GM19438 (cell line): Measurements from ENCODE around the gene DBF4B.

ENCODE experiments used
- ATAC-seq: cut with Tn5 transposase; IDR thresholded peaks from one replicate; pipeline ENCODE4 v1.9.1; 2021; ENCODE audit warnings: low read depth; ENCODE audit not compliant: unreplicated experiment

Gene DBF4B

DNA sequence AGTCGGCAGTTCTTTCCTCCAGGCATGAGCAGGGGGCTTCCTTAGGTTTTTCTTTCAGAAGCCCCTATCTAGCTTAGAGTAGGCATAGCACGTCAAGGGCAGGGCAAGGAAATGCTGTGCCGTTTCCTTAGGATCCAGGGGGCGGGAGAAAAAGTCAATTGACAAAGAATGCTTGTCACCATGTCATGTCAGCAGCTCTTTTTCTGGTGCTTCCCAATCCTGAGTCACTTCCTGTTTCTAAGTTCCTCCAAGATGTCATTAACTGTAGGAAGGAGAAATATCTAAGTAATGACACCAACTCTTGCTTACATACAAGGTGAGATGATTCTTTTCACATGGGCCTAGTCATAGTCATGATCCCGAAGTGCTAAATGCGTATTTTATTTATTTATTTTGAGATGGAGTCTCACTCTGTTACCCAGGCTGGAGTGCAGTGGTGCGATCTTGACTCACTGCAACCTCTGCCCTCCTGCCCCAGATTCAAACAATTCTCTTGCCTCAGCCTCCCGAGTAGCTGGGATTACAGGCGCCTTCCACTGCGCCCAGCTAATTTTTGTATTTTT lies 86.5 kb downstream of the DBF4B start:
- ATAC-seq, result no peak

DNA sequence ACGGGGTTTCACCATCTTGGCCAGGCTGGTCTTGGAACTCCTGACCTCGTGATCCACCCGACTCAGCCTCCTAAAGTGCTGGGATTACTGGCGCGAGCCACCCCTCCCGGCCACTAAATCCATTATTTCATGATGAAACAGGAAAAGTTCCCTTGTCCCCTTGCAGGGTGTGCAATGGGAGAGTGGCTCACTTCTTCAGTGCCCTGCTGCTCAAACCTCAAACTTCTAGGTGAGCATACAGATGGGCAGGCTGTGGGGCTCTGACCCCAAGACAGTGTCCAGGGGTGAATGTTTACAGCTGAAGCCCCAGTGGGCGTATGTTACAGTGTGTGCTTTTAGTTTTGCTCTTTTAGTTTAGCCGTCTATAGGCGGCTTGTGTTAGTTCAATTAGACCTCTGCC lies 87.0 kb downstream of the DBF4B start:
- ATAC-seq, result no peak

DNA sequence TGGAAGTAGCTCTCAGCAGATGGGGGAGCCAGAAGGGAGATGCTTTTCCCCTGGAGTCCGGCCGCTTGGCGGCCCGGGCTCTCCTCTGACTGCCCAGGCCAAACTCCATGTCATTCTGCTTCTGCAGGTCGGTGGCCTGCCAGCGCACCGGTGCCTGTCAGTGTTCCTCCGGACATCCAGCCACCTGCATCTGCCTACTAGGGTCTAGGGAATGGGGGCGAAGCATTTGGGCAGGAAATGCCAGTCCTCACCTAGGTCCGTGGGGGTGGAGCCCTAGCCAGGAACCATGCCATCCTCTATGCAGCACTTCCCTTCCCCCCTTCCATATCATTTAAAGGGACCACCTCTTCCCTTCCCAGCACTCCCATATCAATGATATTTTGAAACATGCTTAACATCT lies 87.5 kb downstream of the DBF4B start:
- ATAC-seq, result no peak

DNA sequence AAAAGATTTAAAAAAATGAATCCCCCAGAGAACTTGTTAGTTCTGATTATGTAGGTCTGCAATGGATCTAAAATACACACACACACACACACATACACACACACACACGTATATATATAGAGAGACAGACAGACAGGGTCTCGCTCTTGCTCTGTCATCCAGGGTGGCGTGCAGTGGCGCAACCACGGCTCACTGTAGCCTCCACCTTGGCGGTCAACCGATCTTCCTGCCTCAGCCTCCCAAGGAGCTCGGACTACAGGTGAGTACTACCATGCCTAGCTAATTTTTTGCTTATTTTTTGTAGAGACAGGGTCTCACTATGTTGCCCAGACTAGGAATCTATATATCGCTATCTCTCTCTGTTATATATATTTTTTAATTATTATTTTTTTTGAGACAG lies 88.3 kb downstream of the DBF4B start:
- ATAC-seq, result no peak

DNA sequence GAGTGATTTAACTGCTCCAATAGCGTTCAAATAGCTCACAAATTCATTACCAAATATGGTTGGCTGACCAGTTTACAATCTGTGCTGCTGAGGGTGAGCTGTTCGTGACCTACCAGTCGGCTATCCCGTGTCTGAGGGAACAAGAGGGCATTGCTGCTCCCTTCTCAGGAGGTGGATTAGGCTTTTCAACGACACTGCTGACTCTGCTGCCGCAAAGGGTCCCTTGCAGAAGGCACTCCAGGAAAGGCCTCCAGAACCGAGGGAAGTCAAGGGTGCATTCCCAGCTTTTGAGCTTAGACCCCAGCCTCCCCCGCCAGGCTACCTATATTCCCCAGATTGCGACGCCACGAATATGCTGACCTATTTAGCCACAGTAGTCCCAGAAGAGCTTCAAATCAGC lies 89.3 kb downstream of the DBF4B start:
- no peak for ATAC-seq

DNA sequence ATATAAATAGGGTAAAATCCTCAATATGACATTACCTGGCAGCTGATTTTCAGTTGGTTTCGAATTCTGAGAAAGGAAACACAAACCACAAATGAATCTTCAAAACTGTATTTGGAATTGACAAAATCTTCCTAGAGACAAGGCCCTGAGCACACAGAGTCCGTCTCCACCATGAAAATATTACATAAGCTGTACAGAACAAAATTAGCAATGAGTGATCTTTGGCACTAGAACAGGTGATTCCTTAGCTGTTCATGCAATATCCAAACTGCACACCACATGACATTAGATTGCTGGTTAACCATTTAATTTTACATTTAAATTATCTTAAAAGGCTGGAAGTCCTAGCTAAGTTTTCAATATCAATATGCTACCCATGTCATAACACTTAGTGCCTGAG lies 89.9 kb downstream of the DBF4B start:
- no peak for ATAC-seq
